ENCODE data around the gene NIPSNAP3A.
A peak's percentile ranks its signal among the peaks of the same experiment; 100 is the strongest.
"Not testable (repeated sequence)": the region's sequence is repeated elsewhere in the genome, so short reads cannot be mapped to it uniquely, and the experiment has no call there.

Gene NIPSNAP3A

DNA sequence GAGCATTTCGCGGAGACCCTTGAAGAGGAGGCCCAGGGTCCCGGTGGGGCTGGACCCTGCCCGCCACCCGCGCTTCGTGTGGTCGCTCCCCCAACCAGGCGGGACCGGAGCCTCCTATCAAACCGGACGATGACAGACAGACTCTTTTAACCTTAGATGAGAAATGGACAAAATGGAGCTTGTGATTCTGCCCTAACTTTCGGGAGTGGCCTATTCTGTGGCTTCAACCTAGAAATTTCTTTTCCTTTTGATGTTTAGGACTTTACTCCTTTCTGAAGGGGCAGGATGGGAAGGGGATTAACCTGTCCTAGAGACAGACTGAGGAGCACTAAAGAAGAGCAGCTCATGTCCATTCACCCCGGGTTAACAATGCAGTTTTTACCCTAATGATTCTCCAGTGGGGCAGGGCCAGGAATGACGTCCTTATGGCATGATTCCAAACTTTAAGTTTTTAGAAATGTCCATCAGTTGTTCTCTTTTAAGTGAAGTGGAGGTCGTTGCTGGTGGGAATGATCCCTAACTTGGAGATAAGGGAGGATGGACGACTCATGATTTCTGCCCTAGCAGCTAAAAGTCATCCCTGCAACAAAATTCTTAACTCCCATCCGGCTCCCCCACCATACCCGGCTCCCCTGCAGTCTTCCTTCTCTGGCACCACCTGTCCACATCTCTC is 1.0 kb downstream of the NIPSNAP3A start:
- Histone ChIP-seq H3K4me3 (ENCODE audit: low read length) (peak overlapping the region; percentile 87), H3K9me3 (ENCODE audit: control insufficient read depth, low read length) (no peaks in the 10 kb centered on the region), H3K4me1 (ENCODE audit: control insufficient read depth, insufficient read depth, low read length) (peaks cover 5% of the 10 kb centered on the region), H3K27me3 (ENCODE audit: control insufficient read depth, insufficient read depth, low read length) (no peaks in the 10 kb centered on the region), H3K9ac (ENCODE audit: low read length) (peak overlapping the region; percentile 91), H3K36me3 (ENCODE audit: control insufficient read depth, insufficient read depth, low read length) (no peaks in the 10 kb centered on the region)

DNA sequence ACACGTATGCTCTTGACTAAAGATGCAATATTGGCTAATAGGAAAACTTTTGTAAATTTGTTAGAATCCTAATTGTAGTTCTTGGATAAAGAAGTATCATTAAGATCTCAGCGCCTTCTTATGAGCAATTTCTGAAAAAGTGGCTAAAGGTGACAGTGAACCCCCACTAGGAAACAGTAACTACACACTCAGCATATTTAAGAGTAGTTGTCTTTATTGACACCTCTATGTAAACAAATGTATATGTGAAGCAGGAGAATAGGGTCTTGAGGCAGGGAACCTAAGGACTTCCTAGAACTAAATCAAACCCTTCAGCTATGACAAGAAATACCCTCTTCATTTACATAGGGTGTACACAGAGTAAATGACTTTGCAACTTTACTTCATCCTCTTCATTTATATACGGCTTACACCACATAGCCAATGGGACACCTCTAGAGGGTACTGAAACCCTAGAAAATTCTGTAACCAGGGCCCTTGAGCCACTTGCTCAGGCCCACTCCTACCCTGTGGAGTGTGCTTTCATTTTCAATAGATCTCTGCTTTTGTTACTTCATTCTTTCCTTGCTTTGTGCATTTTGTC is 2.8 kb downstream of the NIPSNAP3A start:
- Histone ChIP-seq H3K9ac (ENCODE audit: low read length) (no peak overlapping the region), H3K27me3 (ENCODE audit: control insufficient read depth, insufficient read depth, low read length) (no peaks in the 10 kb centered on the region), H3K4me3 (ENCODE audit: low read length) (no peak overlapping the region), H3K4me1 (ENCODE audit: control insufficient read depth, insufficient read depth, low read length) (peaks cover 5% of the 10 kb centered on the region), H3K9me3 (ENCODE audit: control insufficient read depth, low read length) (no peaks in the 10 kb centered on the region), H3K36me3 (ENCODE audit: control insufficient read depth, insufficient read depth, low read length) (no peaks in the 10 kb centered on the region)

DNA sequence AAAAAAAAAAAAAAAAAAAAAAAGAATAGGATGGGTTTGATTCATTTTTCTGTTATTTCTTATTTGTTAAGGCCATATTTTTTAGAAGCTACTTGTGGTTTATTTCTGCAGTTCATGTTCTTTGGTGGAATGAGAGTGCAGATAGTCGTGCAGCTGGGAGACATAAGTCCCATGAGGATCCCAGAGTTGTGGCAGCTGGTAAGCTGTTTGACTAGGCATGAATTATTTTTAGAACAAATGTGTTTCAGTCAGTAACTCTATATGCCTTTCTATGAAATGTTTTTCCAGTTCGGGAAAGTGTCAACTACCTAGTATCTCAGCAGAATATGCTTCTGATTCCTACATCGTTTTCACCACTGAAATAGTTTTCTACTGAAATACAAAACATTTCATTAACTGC is 11.5 kb downstream of the NIPSNAP3A start:
- no peaks in the 10 kb centered on the region for H3K27me3 ChIP-seq (ENCODE audit: control insufficient read depth, insufficient read depth, low read length)
- H3K4me1 ChIP-seq (ENCODE audit: control insufficient read depth, insufficient read depth, low read length): no peaks in the 10 kb centered on the region
- H3K9ac ChIP-seq (ENCODE audit: low read length): no peak overlapping the region
- H3K4me3 ChIP-seq (ENCODE audit: low read length): no peak overlapping the region
- H3K9me3 ChIP-seq (ENCODE audit: control insufficient read depth, low read length): no peaks in the 10 kb centered on the region
- no peaks in the 10 kb centered on the region for H3K36me3 ChIP-seq (ENCODE audit: control insufficient read depth, insufficient read depth, low read length)

DNA sequence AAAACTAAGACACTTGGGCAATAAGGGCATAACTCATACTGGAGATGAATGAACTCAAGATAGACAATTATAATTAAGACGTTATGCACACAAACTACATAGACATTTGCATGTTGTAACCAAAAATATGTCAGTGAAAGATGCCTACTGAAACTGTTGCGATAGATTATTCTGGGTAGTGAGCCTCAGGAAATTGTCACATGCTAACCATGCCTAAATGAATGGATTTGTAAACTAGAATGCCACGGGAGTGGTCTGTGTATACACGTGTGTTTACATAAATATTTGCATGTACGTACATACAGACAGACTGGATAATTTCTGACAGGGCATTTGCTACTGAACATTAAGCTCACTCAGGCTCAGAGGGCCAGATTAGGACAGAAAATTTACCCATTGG is 17.7 kb downstream of the NIPSNAP3A start:
- H3K4me3 ChIP-seq (ENCODE audit: low read length): no peak overlapping the region
- H3K27me3 ChIP-seq (ENCODE audit: control insufficient read depth, insufficient read depth, low read length): no peaks in the 10 kb centered on the region
- peaks cover 5% of the 10 kb centered on the region for H3K4me1 ChIP-seq (ENCODE audit: control insufficient read depth, insufficient read depth, low read length)
- no peaks in the 10 kb centered on the region for H3K9me3 ChIP-seq (ENCODE audit: control insufficient read depth, low read length)
- H3K9ac ChIP-seq (ENCODE audit: low read length): no peak overlapping the region
- no peaks in the 10 kb centered on the region for H3K36me3 ChIP-seq (ENCODE audit: control insufficient read depth, insufficient read depth, low read length)

DNA sequence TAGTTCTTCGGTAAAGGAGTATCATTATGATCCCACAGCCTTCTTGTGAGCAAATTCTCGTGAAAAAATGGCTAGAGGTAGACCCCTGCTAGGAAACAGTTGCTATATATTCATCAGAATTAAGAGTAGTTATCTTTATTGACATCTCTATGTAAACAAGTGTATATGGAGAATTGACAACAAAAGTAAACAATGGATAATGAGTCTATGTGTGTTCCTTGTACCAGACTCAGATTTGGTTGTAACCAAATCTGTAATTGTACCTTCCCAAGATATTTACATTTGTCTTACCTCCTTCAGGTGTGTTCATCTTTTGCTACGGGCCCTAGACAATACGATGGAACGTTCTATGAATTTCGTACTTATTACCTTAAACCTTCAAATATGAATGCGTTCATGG is 18.5 kb downstream of the NIPSNAP3A start:
- Histone ChIP-seq H3K27me3 (ENCODE audit: control insufficient read depth, insufficient read depth, low read length) (no peaks in the 10 kb centered on the region), H3K9me3 (ENCODE audit: control insufficient read depth, low read length) (no peaks in the 10 kb centered on the region), H3K36me3 (ENCODE audit: control insufficient read depth, insufficient read depth, low read length) (no peaks in the 10 kb centered on the region), H3K4me1 (ENCODE audit: control insufficient read depth, insufficient read depth, low read length) (peaks cover 5% of the 10 kb centered on the region), H3K9ac (ENCODE audit: low read length) (no peak overlapping the region), H3K4me3 (ENCODE audit: low read length) (no peak overlapping the region)

DNA sequence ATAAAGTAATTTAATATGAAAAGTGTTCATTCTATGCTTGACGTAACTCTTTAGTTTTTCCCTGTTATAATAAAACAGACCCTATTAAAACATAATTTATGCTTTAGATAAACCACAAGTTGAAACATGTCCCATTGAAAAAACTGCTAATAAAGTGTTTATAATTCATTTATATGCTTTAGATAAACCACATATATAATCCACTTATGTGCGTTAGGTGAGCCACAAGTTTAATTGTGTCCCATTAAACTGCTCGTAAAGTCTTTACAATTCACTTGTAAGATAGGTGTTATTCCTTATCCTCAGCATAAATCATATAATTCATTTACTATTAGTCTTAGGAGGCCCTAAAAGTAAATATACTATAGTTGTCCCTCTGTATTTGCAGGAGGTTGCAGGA is 20.0 kb downstream of the NIPSNAP3A start:
- Histone ChIP-seq H3K9ac (ENCODE audit: low read length) (no peak overlapping the region), H3K4me1 (ENCODE audit: control insufficient read depth, insufficient read depth, low read length) (peaks cover 5% of the 10 kb centered on the region), H3K36me3 (ENCODE audit: control insufficient read depth, insufficient read depth, low read length) (no peaks in the 10 kb centered on the region), H3K27me3 (ENCODE audit: control insufficient read depth, insufficient read depth, low read length) (no peaks in the 10 kb centered on the region), H3K9me3 (ENCODE audit: control insufficient read depth, low read length) (no peaks in the 10 kb centered on the region), H3K4me3 (ENCODE audit: low read length) (no peak overlapping the region)

DNA sequence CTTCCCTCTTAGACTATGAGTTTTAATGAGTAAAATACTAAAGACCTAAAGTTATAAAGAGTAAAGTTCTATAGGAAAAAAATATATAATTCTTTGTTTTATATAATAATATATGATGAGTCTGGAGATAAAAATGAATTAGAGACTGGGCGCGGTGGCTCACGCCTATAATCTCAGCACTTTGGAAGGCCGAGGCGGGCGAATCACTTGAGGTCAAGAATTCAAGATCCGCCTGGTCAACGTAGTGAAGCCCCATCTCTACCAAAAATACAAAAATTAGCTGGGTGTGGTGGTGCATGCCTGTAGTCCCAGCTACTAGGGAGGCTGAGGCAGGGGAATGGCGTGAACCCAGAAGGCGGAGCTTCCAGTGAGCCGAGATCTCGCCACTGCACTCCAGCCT is 21.5 kb downstream of the NIPSNAP3A start:
- H3K4me3 ChIP-seq (ENCODE audit: low read length); H3K27me3 ChIP-seq (ENCODE audit: control insufficient read depth, insufficient read depth, low read length); H3K36me3 ChIP-seq (ENCODE audit: control insufficient read depth, insufficient read depth, low read length); H3K9me3 ChIP-seq (ENCODE audit: control insufficient read depth, low read length); H3K9ac ChIP-seq (ENCODE audit: low read length); H3K4me1 ChIP-seq (ENCODE audit: control insufficient read depth, insufficient read depth, low read length): not testable (repeated sequence)

DNA sequence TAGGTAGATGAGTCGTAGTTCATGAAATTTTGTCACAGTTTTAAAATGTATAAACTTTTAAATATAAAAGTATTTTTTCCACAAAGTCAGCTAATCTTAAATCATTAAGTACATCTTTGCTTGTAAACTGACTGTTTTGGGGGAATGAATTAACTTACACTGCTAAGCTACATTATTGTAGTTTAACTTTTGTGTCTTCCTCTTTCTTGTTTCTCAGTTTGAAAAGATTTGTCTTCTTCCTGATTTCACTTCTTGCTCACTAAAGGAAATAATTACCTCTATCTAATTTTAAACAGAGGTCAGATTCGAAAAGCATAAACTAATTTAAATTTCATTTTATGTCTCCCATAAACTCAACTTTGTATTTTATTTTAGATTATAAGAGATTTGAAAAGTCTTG is 22.2 kb downstream of the NIPSNAP3A start:
- H3K4me3 ChIP-seq (ENCODE audit: low read length): no peak overlapping the region
- no peaks in the 10 kb centered on the region for H3K36me3 ChIP-seq (ENCODE audit: control insufficient read depth, insufficient read depth, low read length)
- no peaks in the 10 kb centered on the region for H3K27me3 ChIP-seq (ENCODE audit: control insufficient read depth, insufficient read depth, low read length)
- H3K9ac ChIP-seq (ENCODE audit: low read length): no peak overlapping the region
- peaks cover 5% of the 10 kb centered on the region for H3K4me1 ChIP-seq (ENCODE audit: control insufficient read depth, insufficient read depth, low read length)
- no peaks in the 10 kb centered on the region for H3K9me3 ChIP-seq (ENCODE audit: control insufficient read depth, low read length)

DNA sequence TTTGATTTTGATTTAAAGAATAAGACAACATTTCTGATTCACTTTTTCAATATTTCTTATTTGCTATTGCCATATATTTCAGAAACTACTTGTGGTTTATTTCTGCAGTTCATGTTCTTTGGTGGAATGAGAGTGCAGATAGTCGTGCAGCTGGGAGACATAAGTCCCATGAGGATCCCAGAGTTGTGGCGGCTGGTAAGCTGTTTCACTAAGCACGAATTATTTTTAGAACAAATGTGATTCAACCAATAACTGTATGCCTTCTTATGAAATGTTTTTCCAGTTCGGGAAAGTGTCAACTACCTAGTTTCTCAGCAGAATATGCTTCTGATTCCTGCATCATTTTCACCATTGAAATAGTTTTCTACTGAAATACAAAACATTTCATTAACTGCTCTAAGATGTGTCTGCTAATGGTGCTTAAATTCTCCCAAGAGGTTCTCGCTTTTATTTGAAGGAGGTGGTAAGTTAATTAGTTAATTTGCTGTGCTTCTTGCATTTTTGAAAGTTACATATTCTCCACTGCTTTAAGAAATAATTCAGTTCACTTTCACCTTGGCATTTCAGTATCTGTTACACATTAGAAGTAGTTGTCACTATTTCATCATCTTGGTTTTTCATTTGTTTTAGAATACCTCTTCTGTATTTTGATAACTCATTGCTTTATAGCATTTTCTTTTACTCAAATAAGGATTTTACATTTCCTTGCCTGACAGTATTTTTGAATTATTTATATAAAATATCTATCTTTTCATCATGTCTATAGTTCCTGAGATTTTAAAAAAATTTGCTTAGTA is 25.4 kb downstream of the NIPSNAP3A start:
- no peaks in the 10 kb centered on the region for H3K4me1 ChIP-seq (ENCODE audit: control insufficient read depth, insufficient read depth, low read length)
- H3K4me3 ChIP-seq (ENCODE audit: low read length): no peak overlapping the region

DNA sequence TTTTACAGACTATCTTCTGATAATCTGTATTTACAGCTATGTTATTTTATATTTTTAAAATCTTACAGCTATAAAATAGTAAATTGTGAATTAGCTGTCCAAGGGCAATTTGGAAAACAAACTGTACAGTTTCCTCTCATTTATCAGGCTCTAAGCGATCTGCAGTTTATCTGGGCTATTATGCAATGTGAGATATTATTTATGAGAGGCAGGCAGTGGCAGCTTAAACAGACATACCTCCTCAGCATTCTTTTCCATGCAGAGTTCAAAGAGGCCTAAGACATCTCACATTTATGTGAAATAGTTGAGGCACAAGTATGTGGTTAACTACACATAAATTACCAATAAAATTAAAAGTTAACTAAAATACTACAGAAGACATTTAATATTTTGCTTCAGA is 26.6 kb downstream of the NIPSNAP3A start:
- H3K9me3 ChIP-seq (ENCODE audit: control insufficient read depth, low read length): no peaks in the 10 kb centered on the region
- no peaks in the 10 kb centered on the region for H3K4me1 ChIP-seq (ENCODE audit: control insufficient read depth, insufficient read depth, low read length)
- H3K4me3 ChIP-seq (ENCODE audit: low read length): no peak overlapping the region
- no peaks in the 10 kb centered on the region for H3K36me3 ChIP-seq (ENCODE audit: control insufficient read depth, insufficient read depth, low read length)
- H3K27me3 ChIP-seq (ENCODE audit: control insufficient read depth, insufficient read depth, low read length): no peaks in the 10 kb centered on the region
- no peak overlapping the region for H3K9ac ChIP-seq (ENCODE audit: low read length)

More for the DNA sequence above, 25.4 kb downstream of the NIPSNAP3A start:
- Histone ChIP-seq H3K36me3 (ENCODE audit: control insufficient read depth, insufficient read depth, low read length) (no peaks in the 10 kb centered on the region), H3K9me3 (ENCODE audit: control insufficient read depth, low read length) (no peaks in the 10 kb centered on the region), H3K27me3 (ENCODE audit: control insufficient read depth, insufficient read depth, low read length) (no peaks in the 10 kb centered on the region), H3K9ac (ENCODE audit: low read length) (no peak overlapping the region)

DNA sequence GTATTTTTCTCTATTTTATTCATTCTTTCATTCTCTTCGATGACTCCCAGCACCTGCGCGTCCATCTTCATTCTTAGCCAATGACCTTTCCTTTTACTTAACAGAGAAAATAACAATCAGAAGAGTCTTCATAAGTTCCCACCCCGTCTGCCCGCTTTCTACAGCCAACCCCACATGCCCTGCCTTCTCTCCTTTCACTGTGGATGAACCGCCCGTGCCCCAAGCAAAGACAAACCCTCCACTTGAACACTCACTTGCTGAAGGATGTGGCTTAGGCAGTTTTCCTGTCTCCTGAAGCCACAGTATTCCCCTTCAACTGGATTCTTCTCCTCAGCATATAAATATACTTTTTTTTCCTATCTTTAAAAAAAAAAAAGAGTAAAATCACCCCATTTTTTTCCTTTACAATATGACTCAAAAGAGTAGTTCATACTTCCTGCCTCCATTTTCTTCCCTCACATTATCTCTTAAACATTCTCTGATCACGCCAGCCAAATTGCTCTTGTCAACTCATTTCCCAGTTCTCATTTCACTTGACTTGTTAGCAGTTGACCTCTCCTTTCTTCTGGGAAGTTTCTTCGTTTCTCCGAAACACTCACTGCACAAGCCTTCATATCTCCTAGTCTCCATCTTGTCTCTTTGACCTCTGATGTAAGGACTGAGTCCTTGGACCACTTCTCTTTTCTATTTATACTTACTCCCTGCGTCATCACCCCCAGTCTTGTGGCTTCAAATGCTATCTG is 27.5 kb downstream of the NIPSNAP3A start:
- Histone ChIP-seq H3K4me1 (ENCODE audit: control insufficient read depth, insufficient read depth, low read length) (no peaks in the 10 kb centered on the region), H3K36me3 (ENCODE audit: control insufficient read depth, insufficient read depth, low read length) (no peaks in the 10 kb centered on the region), H3K27me3 (ENCODE audit: control insufficient read depth, insufficient read depth, low read length) (no peaks in the 10 kb centered on the region), H3K9me3 (ENCODE audit: control insufficient read depth, low read length) (no peaks in the 10 kb centered on the region), H3K4me3 (ENCODE audit: low read length) (no peak overlapping the region), H3K9ac (ENCODE audit: low read length) (no peak overlapping the region)

DNA sequence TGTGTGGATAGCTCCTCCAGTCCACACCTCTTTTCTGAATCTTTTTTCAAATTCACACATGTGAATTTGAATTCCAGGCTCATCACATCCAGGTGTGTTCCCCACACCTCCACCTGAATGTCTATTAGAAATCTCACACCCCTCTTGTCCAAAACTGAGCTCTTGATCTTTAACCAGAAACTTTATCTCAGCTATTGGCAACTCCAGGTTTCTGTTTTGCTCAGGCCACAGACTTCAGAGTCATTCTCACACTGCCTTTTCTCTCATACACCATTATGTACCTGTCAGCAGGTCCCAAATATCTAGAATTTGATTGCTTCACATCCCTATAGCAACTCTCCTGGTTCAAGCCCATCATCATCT is 28.1 kb downstream of the NIPSNAP3A start:
- Histone ChIP-seq H3K9ac (ENCODE audit: low read length) (no peak overlapping the region), H3K9me3 (ENCODE audit: control insufficient read depth, low read length) (no peaks in the 10 kb centered on the region), H3K36me3 (ENCODE audit: control insufficient read depth, insufficient read depth, low read length) (no peaks in the 10 kb centered on the region), H3K4me3 (ENCODE audit: low read length) (no peak overlapping the region), H3K27me3 (ENCODE audit: control insufficient read depth, insufficient read depth, low read length) (no peaks in the 10 kb centered on the region), H3K4me1 (ENCODE audit: control insufficient read depth, insufficient read depth, low read length) (no peaks in the 10 kb centered on the region)
